SHP77 treated with DMSO at 0.1 percent for 48 hours (cell line): Measurements from ENCODE around the gene PRRC2B.
"Not testable (repeated sequence)": the region's sequence is repeated elsewhere in the genome, so short reads cannot be mapped to it uniquely, and the experiment has no call there.

Experiments
- DNase-seq: peaks from one replicate; lab custom pipeline; 2025; lab: John Stamatoyannopoulos, UW

PRRC2B gene

DNA sequence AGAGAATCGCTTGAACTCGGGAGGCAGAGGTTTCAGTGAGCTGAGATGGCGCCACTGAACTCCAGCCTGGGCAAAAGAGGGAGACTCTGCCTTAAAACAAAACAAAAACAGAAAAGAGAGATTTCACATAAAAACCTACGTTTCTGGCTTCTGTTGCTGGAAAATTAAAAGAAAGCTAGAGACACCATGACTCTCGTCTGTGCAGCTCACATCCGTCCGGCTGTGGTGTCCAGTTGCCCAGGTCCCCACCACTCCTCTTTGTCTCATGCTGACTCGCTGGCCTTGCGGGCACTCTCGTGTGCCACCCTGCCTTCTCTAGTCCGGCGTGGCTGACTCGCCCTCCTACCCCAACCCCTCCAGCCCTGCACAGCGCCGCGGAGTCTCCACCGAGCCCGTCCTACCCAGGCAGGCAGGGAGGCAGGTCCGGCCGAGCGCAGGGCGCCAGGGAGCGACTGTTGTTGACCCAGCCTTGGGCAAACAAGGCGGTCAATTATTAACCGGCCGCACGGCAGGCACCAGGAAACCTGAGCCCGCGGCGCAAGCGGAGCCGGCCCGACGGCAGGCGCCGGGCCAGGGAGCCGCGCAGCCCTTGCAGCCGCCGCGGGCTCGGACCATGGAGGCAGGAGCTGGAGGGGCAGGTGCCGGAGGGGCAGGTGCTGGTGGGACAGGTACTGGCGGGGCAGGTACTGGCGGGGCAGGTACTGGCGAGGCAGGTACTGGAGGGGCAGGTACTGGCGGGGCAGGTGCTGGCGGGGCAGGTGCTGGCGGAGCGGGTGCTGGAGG, 151.3 kb downstream of the PRRC2B start, which contains the start of gene PRRT1B:
TSS of gene PRRT1B (plus strand) at position 521 of the 783 bp plus-strand sequence. CDS start at position 614, 93 bp downstream.
- DNase-seq = peak; percentile 29

DNA sequence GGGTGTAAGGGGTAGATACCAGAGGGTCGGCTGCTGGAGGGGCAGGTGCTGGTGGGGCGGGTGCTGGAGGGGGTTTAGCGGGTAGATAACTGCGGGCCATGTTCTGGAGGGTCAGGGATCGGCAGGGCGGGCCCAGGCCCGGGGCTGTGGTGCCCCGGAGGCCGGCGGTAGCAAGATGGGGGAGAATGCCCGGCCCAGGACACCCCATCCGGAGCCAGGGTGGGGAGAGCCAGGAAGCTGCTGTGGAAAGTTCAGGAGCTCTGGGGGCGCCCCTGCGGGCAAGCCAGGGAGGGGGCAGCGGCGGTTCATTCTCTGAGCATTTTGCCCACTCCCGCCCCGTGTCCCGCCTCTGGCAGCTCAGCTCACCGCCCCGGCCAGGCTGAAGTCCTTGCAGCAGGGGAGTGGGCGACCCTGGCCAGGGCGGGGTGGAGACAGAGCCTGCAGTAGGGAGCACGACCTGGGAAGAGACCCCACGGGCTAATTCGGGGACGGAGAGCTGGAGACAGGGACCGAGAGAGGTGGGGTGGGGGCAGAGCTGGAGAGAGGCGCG, 152.0 kb downstream of the PRRC2B start:
- DNase-seq = no peak

DNA sequence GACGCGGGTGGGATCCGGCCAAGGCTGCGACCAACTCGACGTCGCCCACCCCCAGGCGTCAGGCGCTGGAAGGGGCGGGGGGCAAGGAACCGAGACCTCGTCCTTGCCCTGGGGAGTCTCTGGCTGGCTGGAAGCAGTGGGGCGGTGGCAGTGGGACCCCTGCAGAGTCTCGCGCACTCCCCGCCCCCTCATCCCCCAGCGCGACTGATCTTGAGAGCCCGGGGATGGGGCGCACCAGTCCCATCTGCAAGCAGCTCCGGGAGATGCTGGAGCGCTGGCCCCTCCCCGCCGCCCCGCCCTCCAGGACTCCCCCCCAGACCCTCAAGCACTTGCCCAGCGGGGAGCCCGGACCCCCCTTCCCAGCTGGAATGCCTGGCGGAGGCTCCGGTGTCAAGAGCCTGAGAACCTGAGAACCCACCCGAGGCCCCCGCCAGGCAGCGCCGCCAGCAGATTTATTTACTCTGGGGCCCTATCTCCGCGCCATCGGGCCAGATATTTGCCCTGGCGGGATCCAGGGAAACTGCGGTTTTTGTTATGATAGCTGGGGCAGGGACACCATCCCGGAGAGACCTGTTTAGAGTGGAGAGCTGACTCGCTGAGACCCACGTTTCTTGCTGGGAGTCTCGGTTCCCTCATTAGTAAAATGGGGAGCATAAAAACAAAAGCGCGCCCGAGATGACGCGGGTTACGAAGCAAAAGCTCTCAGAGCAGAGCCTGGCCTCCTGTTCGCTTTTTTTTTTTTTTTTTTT, 152.6 kb downstream of the PRRC2B start:
- peak; percentile 16 for DNase-seq

DNA sequence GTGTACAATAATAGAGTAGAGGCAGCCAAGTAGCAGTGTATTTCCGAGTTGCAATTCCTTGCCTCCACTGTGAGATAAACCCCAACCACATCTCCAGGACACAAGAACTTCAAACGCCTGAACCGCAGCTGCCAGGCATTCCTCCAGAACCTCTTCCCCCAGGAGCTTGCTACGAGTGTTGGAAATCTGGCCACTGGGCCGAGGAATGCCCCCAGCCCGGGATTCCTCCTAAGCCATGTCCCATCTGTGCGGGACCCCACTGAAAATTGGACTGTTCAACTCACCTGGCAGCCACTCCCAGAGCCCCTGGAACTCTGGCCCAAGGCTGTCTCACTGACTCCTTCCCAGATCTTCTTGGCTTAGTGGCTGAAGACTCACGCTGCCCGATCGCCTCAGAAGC, 155.3 kb downstream of the PRRC2B start:
- not testable (repeated sequence) for DNase-seq
